K562 (cell line): ENCODE measurements around the gene NUP133. TPM values are rescaled to one million over a fixed set of nuclear protein-coding genes. Genes with fewer than 3 reads are reported as not detected.
A peak's percentile ranks its signal among the peaks of the same experiment; 100 is the strongest.

Source experiments
- CCAR2 ChIP-seq: fragments of 200-400 bp; formaldehyde crosslinking; IDR thresholded peaks from 2 replicates; pipeline ENCODE4 v1.6.1; 2017; ENCODE audit warnings: mild to moderate bottlenecking, low read depth, low read length
- DEAF1 ChIP-seq: fragments of 450-650 bp; formaldehyde crosslinking; IDR thresholded peaks from 2 replicates; pipeline ENCODE4 v1.4.0; 2020; ENCODE audit warnings: mild to moderate bottlenecking, moderate library complexity
- HMG20A ChIP-seq: fragments of 450-650 bp; formaldehyde crosslinking; conservative IDR thresholded peaks from 2 replicates; pipeline ENCODE4 v1.4.0; 2020; ENCODE audit warnings: mild to moderate bottlenecking, mixed read lengths
- KLF13 ChIP-seq: fragments of 450-650 bp; IDR thresholded peaks from 2 replicates; pipeline ENCODE4 v1.6.1; 2016; ENCODE audit warnings: missing genetic modification characterization, low read depth, mild to moderate bottlenecking, missing compliant biosample characterization, moderate library complexity, borderline replicate concordance
- PTTG1 ChIP-seq: fragments of 450-650 bp; IDR thresholded peaks from 2 replicates; pipeline ENCODE4 v1.6.1; 2016; ENCODE audit warnings: low read depth, mild to moderate bottlenecking, missing genetic modification characterization, missing compliant biosample characterization
- RB1 ChIP-seq: fragments of 450-650 bp; IDR thresholded peaks from 2 replicates; pipeline ENCODE4 v1.6.1; 2017; ENCODE audit warnings: low read depth, mild to moderate bottlenecking
- THRAP3 ChIP-seq: fragments of 450-650 bp; IDR thresholded peaks from 2 replicates; pipeline ENCODE4 v1.6.1; 2016; ENCODE audit warnings: mild to moderate bottlenecking, inconsistent platforms, borderline replicate concordance
- YY1 ChIP-seq, 3 experiments: IDR thresholded peaks; 2 replicates each; pipeline ENCODE4 v1.6.1; 2011; ENCODE audit warnings: low read length in 2 of 3, mild to moderate bottlenecking in 2 of 3, moderate library complexity in 2 of 3, borderline replicate concordance in 1 of 3, control low read depth in 1 of 3, low read depth in 1 of 3; ENCODE audit not compliant: insufficient read depth in 3 of 3, insufficient replicate concordance in 2 of 3, control insufficient read depth in 1 of 3, insufficient read length in 1 of 3; ENCODE audit errors: extremely low read depth in 1 of 3
- polyA plus RNA-seq, 8 experiments: library from polyadenylated mRNA; depleted of rRNA in 4 of 8; stranded (reverse) in 5 of 8; unstranded in 3 of 8; fragments of >200 nt; fragmentation: Nextera tagmentation in 2 of 8; fragmentation: Illumina TruSeq in 1 of 8; extraction: Ambion mirVana in 2 of 8; extraction: Trizol in 1 of 8; gene quantifications; 2 replicates each; pipeline versions ENCODE4 v1.2.1 to v1.2.3, GENCODE V29; 2011 to 2014; ENCODE audit warnings: inconsistent platforms in 1 of 8, missing spikeins in 1 of 8
- total RNA-seq, 7 experiments: library from RNA; depleted of rRNA in 6 of 7; stranded (reverse); fragments of >200 nt in 6 of 7; fragmentation: Illumina TruSeq in 2 of 7; extraction: Trizol in 2 of 7; gene quantifications; 2 replicates each; pipeline versions ENCODE4 v1.2.1 to v1.2.3, GENCODE V29; 2011 to 2021; ENCODE audit warnings: low replicate concordance in 1 of 7
- TF ChIP-seq, protein P1 (sequence below): sonication (generic); formaldehyde crosslinking; IDR thresholded peaks from 2 replicates; pipeline ENCODE4 v1.8.1; 2023; ENCODE audit warnings: missing genetic modification reagents, mild to moderate bottlenecking, borderline replicate concordance
- TF ChIP-seq, protein P2 (sequence below): sonication (generic); formaldehyde crosslinking; IDR thresholded peaks from 2 replicates; pipeline ENCODE4 v1.8.0; 2023; ENCODE audit warnings: missing genetic modification reagents, mild to moderate bottlenecking, borderline replicate concordance

The NUP133 gene
- total and polyA plus RNA-seq, 9 of the 15 experiments (the other 6 are each of a cell fraction or from before 2014, with no cell fraction given): 21.7 to 85.1 (median 61.3) TPM

GRCh38 chr1:229507951-229508822, at the start of gene NUP133 (continued):
- TF ChIP-seq, protein P1, sequence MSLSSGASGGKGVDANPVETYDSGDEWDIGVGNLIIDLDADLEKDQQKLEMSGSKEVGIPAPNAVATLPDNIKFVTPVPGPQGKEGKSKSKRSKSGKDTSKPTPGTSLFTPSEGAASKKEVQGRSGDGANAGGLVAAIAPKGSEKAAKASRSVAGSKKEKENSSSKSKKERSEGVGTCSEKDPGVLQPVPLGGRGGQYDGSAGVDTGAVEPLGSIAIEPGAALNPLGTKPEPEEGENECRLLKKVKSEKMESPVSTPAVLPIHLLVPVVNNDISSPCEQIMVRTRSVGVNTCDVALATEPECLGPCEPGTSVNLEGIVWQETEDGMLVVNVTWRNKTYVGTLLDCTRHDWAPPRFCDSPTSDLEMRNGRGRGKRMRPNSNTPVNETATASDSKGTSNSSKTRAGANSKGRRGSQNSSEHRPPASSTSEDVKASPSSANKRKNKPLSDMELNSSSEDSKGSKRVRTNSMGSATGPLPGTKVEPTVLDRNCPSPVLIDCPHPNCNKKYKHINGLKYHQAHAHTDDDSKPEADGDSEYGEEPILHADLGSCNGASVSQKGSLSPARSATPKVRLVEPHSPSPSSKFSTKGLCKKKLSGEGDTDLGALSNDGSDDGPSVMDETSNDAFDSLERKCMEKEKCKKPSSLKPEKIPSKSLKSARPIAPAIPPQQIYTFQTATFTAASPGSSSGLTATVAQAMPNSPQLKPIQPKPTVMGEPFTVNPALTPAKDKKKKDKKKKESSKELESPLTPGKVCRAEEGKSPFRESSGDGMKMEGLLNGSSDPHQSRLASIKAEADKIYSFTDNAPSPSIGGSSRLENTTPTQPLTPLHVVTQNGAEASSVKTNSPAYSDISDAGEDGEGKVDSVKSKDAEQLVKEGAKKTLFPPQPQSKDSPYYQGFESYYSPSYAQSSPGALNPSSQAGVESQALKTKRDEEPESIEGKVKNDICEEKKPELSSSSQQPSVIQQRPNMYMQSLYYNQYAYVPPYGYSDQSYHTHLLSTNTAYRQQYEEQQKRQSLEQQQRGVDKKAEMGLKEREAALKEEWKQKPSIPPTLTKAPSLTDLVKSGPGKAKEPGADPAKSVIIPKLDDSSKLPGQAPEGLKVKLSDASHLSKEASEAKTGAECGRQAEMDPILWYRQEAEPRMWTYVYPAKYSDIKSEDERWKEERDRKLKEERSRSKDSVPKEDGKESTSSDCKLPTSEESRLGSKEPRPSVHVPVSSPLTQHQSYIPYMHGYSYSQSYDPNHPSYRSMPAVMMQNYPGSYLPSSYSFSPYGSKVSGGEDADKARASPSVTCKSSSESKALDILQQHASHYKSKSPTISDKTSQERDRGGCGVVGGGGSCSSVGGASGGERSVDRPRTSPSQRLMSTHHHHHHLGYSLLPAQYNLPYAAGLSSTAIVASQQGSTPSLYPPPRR: no peak
- TF ChIP-seq PTTG1 (tag): no peak
- TF ChIP-seq DEAF1 (CRISPR knock-in tag): no peak
- TF ChIP-seq YY1 (IDR thresholded peaks at IDR 0.05; ENCODE audit: borderline replicate concordance in 1 of 3, control insufficient read depth in 1 of 3, extremely low read depth in 1 of 3, insufficient read depth in 3 of 3, insufficient read length in 1 of 3, insufficient replicate concordance in 2 of 3, low read depth in 1 of 3, low read length in 2 of 3): peak; percentile 85 to 96 (median 95)
- TF ChIP-seq HMG20A (CRISPR knock-in tag): no peak
- TF ChIP-seq RB1: peak; percentile 92
- TF ChIP-seq KLF13: peak; percentile 52; the same call in 1 of the 2 replicates
- TF ChIP-seq CCAR2: no peak
- TF ChIP-seq THRAP3: no peak
- TF ChIP-seq, protein P2, sequence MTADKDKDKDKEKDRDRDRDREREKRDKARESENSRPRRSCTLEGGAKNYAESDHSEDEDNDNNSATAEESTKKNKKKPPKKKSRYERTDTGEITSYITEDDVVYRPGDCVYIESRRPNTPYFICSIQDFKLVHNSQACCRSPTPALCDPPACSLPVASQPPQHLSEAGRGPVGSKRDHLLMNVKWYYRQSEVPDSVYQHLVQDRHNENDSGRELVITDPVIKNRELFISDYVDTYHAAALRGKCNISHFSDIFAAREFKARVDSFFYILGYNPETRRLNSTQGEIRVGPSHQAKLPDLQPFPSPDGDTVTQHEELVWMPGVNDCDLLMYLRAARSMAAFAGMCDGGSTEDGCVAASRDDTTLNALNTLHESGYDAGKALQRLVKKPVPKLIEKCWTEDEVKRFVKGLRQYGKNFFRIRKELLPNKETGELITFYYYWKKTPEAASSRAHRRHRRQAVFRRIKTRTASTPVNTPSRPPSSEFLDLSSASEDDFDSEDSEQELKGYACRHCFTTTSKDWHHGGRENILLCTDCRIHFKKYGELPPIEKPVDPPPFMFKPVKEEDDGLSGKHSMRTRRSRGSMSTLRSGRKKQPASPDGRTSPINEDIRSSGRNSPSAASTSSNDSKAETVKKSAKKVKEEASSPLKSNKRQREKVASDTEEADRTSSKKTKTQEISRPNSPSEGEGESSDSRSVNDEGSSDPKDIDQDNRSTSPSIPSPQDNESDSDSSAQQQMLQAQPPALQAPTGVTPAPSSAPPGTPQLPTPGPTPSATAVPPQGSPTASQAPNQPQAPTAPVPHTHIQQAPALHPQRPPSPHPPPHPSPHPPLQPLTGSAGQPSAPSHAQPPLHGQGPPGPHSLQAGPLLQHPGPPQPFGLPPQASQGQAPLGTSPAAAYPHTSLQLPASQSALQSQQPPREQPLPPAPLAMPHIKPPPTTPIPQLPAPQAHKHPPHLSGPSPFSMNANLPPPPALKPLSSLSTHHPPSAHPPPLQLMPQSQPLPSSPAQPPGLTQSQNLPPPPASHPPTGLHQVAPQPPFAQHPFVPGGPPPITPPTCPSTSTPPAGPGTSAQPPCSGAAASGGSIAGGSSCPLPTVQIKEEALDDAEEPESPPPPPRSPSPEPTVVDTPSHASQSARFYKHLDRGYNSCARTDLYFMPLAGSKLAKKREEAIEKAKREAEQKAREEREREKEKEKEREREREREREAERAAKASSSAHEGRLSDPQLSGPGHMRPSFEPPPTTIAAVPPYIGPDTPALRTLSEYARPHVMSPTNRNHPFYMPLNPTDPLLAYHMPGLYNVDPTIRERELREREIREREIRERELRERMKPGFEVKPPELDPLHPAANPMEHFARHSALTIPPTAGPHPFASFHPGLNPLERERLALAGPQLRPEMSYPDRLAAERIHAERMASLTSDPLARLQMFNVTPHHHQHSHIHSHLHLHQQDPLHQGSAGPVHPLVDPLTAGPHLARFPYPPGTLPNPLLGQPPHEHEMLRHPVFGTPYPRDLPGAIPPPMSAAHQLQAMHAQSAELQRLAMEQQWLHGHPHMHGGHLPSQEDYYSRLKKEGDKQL (CRISPR knock-in tag): 0 out of 2 replicates have a peak, but pooled peaks have one; percentile 55
